Stimulated activated CD4-positive, alpha-beta T cell treated with anti-CD3 and anti-CD28 coated beads, Interleukin-1b, Interleukin-23, amount 100 ng/mL, for 24 hours (primary cell): ENCODE measurements around the gene ALG1.

Source experiments
- DNase-seq, 4 experiments: peaks; one replicate each; pipeline ENCODE4 v3.0.0-alpha.2; 2020; ENCODE audit warnings: low read depth in 4 of 4, low spot score in 1 of 4

ALG1 gene

GRCh38 chr16:5071681-5072333 is at the start of gene ALG1:
Gene ALG1, plus strand, starts transcription at chr16:5071843. Its CDS starts 7 bp downstream, at chr16:5071850.
- DNase-seq: peak; percentile 77 to 81 (median 79)

GRCh38 chr16:5022521-5022920 is 49.1 kb upstream of the ALG1 start:
- DNase-seq: no peak

GRCh38 chr16:5024632-5025031 is 47.0 kb upstream of the ALG1 start:
- DNase-seq: no peak

- no peak for DNase-seq
These were observed 46.4 kb upstream of the ALG1 start for GRCh38 chr16:5025171-5025632.

- DNase-seq: no peak
These were observed 45.0 kb upstream of the ALG1 start for GRCh38 chr16:5026664-5027063.

- DNase-seq: no peak
These were observed 44.6 kb upstream of the ALG1 start for GRCh38 chr16:5027086-5027485.

- DNase-seq: no peak
These were observed 43.9 kb upstream of the ALG1 start for GRCh38 chr16:5027575-5028235.

GRCh38 chr16:5028950-5029475 is 42.6 kb upstream of the ALG1 start:
- no peak for DNase-seq

GRCh38 chr16:5030251-5030870 is 41.3 kb upstream of the ALG1 start:
- DNase-seq: no peak

GRCh38 chr16:5031601-5032000 is 40.0 kb upstream of the ALG1 start:
- no peak for DNase-seq

GRCh38 chr16:5032748-5033167 is 38.9 kb upstream of the ALG1 start:
- no peak for DNase-seq

- peak; percentile 66 to 74 (median 72) for DNase-seq
These were observed 38.1 kb upstream of the ALG1 start, which contains the start of gene NAGPA for GRCh38 chr16:5033256-5034166. Gene NAGPA, minus strand, starts transcription at chr16:5033935. Its CDS starts 21 bp downstream, at chr16:5033914.

- no peak for DNase-seq
These were observed 37.5 kb upstream of the ALG1 start for GRCh38 chr16:5034167-5034523.

- no peak for DNase-seq
These were observed 35.8 kb upstream of the ALG1 start for GRCh38 chr16:5035909-5036227.

GRCh38 chr16:5036228-5037156 is 35.2 kb upstream of the ALG1 start:
- DNase-seq: no peak

GRCh38 chr16:5040451-5040850 is 31.2 kb upstream of the ALG1 start:
- no peak for DNase-seq

- DNase-seq: no peak
These were observed 30.0 kb upstream of the ALG1 start for GRCh38 chr16:5041600-5042133.

GRCh38 chr16:5042574-5043171 is 29.0 kb upstream of the ALG1 start:
- no peak for DNase-seq

GRCh38 chr16:5044011-5044540 is 27.6 kb upstream of the ALG1 start:
- no peak for DNase-seq
